ENCODE results near the gene OR5H15. TPM values are rescaled to one million over a fixed set of nuclear protein-coding genes. Genes with fewer than 3 reads are reported as not detected.
"Not testable (repeated sequence)": the region's sequence is repeated elsewhere in the genome, so short reads cannot be mapped to it uniquely, and the experiment has no call there.

Gene OR5H15
- total RNA-seq: not detected

DNA sequence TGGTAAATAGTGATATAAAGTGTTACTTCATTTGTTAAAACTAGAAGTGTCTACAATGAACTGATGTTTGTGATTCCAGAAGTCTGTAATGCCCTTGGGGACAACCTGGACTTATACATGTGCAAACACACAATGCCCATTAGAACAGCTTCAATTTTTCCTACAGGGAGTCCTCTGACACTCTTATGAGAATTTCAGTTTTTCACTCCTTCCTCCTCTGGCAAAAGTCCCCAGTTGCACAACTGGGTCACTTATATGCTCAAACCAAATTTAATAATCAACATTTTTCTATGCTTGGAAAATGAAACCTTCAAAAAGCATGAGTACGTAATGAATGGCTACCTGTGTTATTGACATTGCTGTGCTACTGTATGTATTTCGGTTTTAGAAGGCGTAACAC is at the start of gene OR5H15:
Gene OR5H15 (plus strand): TSS at position 301 of the 400 bp plus-strand sequence. CDS start 2,004 bp downstream, outside the sequence.
- no peak for ATAC-seq

DNA sequence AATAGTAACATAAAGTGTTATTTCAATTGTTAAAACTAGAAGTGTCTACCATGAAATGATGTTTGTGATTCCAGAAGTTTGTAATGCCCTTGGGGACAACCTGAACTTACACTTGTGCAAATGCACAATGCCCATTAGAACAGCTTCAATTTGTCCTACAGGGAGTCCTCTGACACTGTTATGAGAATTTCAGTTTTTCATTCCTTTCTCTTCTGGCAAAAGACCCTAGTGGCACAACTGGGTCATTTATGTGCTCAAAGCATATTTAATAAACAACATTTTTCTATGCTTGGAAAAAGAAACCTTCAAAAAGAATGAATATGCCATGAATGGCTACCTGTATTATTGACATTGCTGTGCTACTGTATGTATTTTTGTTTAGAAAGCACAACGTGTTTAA is 36.1 kb upstream of the OR5H15 start, which contains the start of gene OR5H1:
Gene OR5H1 (plus strand): TSS at position 301 of the 400 bp plus-strand sequence. CDS start 1,977 bp downstream, outside the sequence.
- ATAC-seq (no peak), DNase-seq (ENCODE audit: low spot score) (no peak)
- intact Hi-C loops (cut with DNase I): no loop called here

More for the DNA sequence above, at the start of gene OR5H15:
- no peak for DNase-seq (ENCODE audit: low spot score)
- intact Hi-C loops (cut with DNase I): no loop called here

DNA sequence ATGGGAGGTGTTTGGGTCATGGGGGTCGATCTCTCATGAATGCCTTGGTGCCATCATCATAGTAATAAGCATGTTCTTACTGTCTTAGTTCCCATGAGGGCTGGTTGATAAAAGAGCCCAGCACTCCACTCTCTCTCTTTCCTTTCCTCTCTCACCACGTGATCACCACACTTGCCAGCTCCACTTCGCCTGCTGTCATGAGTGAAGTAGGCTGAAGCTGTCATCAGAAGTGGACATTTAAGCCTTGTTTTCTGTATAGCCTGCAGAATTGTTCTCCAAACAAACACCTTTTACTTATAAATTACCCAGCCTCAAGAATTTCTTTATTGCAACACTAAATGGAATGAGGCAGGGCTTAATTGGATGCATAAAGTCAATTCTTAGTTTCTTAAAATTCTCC is 29.9 kb upstream of the OR5H15 start:
- intact Hi-C loops (cut with DNase I): no loop called here
- DNase-seq (ENCODE audit: low spot score) (no peak), ATAC-seq (no peak)

DNA sequence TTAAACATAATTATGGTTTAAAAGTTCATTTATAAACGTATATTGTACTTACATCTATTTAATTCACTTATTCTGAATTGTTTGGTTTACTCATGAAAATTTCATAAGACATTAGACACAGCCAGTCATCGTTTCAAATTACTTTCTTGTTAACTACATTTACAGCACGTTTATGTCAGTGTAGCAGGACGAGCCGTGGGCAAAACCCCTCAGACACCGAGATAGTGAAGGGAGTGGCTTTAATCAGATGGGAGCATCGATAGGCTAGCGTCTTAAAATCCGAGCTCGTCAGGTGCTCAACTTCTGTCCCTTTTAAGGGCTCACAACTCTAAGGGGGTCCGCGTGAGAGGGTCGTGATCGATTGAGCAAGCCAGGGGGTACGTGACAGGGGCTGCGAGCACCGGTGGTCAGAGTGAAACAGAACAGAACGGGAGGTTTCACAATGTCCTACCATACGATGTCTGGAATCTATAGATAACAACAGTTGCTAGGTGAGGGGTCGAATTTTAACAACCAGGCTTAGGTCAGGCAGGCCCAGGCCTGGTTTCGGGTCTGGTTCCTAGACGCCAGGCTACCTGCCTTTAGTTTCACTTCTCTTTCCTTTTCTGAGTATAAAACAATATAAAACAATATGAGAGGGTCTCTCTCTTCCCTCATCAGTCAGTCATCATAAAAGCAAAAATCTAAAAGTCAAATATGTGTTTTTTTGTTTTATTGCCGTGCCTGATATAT is 28.5 kb upstream of the OR5H15 start:
- ATAC-seq; DNase-seq (ENCODE audit: low spot score); intact Hi-C loops (cut with DNase I): not testable (repeated sequence)

DNA sequence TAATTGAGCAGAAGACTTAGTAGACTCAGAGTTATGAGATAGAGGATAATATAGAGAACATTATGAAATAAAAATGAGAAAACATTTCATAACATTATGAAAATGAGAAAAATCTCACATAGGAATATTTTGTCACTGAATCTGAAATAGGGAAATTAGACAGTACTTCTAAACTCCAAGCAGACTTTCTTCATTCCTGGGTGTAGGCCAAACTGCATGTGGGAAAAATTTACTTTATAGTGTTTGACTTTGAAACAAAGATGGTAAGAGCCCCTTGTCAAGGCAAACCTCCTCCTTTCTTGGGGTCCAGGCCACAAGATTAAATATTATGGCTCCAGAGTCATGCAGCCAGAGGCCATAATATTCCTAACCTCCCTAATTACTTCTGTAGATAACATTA is 26.0 kb upstream of the OR5H15 start:
- ATAC-seq (no peak), DNase-seq (ENCODE audit: low spot score) (no peak)
- intact Hi-C loops (cut with DNase I): no loop called here

DNA sequence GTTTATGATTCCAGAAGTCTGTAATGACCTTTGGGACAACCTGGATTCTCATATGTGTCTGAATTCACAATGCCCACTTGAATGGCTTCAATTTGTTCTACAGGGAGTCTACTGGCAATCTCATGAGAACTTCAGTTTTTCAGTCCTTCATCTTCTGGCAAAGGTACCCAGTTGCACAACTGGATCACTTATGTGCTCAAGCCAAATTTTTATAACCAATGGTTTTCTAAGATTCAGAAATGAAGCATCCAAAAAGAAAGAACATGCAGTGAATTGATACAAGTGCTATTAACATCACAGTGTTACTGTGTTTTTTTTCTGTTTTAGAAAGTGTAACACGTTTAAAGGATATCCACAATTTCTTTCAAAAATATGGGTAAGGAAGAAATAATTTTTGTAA is 19.3 kb upstream of the OR5H15 start, which contains the start of gene OR5H14:
Gene OR5H14 (plus strand): TSS at position 301 of the 400 bp plus-strand sequence. CDS start 1,907 bp downstream, outside the sequence.
- DNase-seq (ENCODE audit: low spot score) (no peak), ATAC-seq (no peak)
- intact Hi-C loops (cut with DNase I): no loop called here

DNA sequence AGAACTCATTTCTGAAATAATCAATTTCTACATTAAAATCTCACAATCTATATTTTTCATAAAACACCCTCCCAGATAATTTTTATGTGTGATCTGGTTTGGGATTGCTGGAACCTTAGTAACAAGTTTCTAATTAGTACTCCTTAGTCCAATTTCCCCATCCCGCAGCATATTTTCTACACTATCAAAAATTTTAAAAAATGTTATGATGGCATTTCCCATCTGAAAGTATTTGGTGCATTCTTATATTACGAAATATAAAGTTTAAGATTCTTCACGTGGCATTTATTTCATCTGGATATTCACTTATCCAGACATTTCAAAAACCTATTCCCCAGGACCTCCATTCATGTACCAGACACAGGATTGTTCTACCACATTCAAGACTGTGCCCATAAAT is 17.7 kb upstream of the OR5H15 start:
- no peak for DNase-seq (ENCODE audit: low spot score)
- intact Hi-C loops (cut with DNase I): no loop called here
- ATAC-seq: no peak

DNA sequence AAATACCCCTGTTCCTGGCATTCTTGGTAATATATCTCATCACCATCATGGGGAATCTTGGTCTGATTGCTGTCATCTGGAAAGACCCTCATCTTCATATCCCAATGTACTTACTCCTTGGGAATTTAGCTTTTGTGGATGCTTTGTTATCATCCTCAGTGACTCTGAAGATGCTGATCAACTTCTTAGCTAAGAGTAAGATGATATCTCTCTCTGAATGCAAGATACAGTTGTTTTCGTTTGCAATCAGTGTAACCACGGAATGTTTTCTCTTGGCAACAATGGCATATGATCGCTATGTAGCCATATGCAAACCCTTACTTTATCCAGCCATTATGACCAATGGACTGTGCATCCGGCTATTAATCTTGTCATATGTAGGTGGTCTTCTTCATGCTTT is 17.0 kb upstream of the OR5H15 start:
- intact Hi-C loops (cut with DNase I); DNase-seq (ENCODE audit: low spot score); ATAC-seq: not testable (repeated sequence)

DNA sequence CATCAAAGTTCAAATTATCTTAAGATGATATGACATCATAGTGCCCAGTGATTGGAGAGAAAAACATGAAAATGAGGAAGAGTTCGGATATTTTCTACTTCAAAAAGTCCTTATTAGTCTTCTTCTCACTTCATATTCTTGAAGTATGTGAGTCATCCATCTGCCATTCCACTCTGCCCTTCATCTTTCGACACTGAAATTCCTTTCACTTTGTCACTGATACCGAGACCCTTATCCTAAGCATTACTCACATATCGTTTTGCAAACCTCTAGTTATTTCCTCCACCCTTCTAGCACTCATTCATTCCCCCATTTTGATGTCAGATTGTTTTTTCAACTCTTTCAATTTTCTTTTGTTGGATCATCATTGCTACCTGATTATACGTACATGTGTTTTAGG is 15.3 kb upstream of the OR5H15 start:
- ATAC-seq: no peak
- no peak for DNase-seq (ENCODE audit: low spot score)
- intact Hi-C loops (cut with DNase I): no loop called here

DNA sequence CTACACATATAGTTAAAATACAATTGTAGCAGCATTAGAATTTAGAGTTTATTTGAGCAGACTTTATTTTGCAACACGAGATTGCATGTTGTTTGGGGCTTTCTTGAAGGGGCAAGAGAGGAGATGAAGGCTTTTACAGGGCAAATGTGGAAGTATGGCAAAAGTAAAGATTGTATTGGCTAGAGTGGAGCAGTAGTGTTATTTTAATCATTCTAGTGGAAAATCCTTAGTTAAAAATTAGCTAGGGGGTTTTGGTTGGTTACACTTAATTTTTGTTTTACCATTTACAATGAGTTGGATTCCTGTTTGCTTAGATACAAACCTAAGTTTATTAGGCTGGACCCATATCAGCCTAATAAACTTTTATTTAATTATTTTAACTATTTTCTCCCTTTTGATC is 4.6 kb downstream of the OR5H15 start:
- intact Hi-C loops (cut with DNase I): no loop called here
- ATAC-seq (no peak), DNase-seq (ENCODE audit: low spot score) (no peak)

DNA sequence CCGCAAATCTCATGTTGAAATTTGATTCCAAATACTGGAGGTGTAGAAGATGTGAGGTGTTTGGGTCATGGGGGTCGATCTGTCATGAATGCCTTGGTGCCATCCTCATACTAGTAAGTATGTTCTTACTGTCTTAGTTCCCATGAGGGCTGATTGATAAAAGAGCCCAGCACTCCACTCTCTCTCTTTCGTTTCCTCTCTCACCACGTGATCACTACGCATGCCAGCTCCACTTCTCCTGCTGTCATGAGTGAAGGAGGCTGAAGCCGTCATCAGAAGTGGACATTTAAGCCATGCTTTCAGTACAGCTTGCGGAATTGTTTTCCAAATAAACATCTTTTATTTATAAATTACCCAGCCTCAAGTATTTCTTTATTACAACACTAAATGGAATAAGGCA is 6.1 kb downstream of the OR5H15 start:
- ATAC-seq: no peak
- intact Hi-C loops (cut with DNase I): no loop called here

DNA sequence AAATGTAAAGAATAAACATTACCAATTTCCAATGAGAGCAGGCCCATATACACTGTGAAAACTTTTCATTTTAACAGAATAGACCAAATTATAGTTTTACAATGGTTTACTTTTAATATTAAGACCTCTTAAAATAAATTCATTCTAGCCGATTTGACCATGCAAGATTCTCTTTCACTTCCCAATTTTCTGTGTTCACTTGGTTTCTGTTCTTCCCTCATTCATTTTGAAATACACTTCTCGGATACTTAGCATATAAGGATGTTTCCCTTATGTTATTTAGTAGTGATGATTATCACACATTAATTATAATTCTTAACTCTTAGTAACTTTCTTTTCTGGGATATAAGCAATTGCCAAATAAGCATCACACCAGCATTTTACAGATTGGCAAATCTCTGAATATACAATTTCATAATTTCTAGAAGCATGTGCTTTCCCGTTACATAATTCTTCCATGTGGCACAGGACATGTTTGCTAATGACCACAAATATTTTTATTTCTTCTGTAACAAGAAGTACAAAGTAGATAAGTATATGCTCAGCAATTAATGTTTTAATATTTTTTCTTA is 13.9 kb downstream of the OR5H15 start:
- ATAC-seq (no peak), DNase-seq (ENCODE audit: low spot score) (no peak)
- intact Hi-C loops (cut with DNase I): no loop called here

More for the DNA sequence above, 6.1 kb downstream of the OR5H15 start:
- no peak for DNase-seq (ENCODE audit: low spot score)

DNA sequence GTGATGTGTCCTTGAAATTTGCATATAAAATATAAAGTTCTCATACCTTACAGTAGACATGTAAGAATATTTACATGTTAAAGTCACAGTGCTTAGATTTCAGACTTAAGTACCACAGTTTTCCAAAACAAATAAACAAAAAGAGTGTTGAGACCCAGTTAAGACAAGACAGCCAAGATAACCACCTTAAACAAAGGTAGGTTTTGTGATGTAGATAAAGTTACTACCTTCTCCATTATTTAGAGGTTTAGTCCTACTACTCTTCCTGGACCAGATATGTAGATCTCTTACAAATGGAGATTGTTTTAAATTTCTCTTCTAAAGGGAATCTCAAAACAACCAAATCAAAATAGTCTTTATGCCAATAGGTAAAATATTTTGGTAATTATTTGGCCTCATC is 15.7 kb downstream of the OR5H15 start:
- ATAC-seq: no peak
- DNase-seq (ENCODE audit: low spot score): no peak
- intact Hi-C loops (cut with DNase I): no loop called here

DNA sequence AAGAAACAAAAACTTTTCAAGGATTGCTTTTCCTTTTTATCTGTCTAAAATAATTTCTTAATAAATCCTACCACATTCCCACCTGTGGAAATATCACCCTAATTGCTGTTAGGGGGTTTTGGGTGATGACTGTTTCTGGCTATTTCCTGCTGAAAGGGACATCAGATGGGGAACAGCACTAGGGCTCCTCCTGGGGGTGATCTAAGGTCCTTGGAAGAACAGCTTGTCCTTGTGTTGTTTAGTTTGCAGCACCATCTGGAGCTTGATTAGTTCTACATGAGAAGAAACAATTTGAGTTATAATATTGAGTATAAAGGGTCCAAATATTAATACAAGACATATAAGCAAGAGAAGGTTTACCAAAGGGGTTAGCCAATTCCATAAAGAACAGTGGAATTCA is 18.7 kb downstream of the OR5H15 start:
- peak; percentile 68 for ATAC-seq
- intact Hi-C loops (cut with DNase I): no loop called here

DNA sequence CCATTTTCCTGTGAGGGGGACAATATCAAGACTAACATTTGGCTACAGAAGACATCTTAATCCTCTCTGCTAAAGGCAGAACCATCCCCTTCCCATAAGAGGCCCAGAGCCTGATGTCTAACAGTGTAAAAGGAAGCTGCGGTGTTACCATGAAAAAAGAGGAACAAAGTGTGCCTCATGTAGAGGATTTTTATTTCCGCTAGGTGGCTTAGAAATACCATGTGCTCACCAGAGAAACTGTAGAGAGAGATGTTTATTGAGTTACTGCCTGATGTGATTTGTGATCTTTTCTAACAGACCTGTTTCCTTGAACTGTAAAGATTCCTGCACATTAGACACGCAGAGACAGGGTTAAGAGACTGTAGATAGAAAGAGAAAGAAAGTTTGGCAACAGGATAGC is 22.0 kb downstream of the OR5H15 start:
- intact Hi-C loops (cut with DNase I): no loop called here
- DNase-seq (ENCODE audit: low spot score): no peak
- peak; percentile 62 for ATAC-seq

More for the DNA sequence above, 18.7 kb downstream of the OR5H15 start:
- DNase-seq (ENCODE audit: low spot score): no peak

DNA sequence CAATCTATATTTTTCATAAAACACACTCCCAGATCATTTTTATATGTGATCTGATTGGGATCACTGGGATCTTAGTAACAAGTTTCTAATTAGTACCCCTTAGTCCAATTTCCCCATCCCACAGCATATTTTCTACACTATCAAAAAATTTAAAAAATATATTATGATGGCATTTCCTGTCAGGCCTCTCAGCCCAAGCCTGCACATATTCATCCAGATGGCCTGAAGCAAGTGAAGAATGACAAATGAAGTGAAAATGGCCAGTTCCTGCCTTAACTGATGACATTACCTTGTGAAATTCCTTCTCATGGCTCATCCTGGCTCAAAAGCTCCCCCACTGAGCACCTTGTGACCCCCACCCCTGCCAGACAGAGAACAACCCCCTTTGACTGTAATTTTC is 24.4 kb downstream of the OR5H15 start:
- ATAC-seq; intact Hi-C loops (cut with DNase I); DNase-seq (ENCODE audit: low spot score): not testable (repeated sequence)

DNA sequence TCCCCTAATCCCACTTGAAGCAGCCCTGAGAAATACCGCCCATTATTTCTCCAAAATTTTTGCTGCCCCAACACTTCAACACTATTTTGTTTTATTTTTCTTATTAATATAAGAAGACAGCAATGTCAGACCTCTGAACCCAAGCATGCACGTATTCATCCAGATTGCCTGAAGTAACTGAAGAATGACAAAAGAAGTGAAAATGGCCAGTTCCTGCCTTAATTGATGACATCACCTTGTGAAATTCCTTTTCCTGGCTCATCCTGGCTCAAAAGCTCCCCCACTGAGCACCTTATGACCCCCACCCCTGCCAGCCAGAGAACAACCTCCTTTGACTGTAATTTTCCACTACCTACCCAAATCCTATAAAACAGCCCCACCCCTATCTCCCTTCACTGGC is 29.8 kb downstream of the OR5H15 start:
- intact Hi-C loops (cut with DNase I); DNase-seq (ENCODE audit: low spot score); ATAC-seq: not testable (repeated sequence)

DNA sequence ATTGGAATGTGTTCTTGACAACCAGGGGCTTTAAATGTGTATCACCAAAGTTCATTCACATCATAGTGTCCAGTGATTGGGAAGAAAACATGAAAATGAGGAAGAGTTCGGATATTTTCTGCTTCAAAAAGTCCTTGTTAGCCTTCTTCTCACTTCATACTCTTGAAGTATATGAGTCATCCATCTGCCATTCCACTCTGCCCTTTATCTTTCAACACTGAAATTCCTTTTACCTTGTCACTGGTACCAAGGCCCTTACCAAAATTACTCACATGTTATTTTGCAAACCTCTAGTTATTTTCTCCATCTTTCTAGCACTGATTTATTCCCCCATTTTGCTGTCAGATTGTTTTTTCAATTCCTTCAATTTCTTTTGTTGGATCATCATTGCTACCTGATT is 32.5 kb downstream of the OR5H15 start:
- intact Hi-C loops (cut with DNase I): no loop called here
- ATAC-seq (no peak), DNase-seq (ENCODE audit: low spot score) (no peak)

DNA sequence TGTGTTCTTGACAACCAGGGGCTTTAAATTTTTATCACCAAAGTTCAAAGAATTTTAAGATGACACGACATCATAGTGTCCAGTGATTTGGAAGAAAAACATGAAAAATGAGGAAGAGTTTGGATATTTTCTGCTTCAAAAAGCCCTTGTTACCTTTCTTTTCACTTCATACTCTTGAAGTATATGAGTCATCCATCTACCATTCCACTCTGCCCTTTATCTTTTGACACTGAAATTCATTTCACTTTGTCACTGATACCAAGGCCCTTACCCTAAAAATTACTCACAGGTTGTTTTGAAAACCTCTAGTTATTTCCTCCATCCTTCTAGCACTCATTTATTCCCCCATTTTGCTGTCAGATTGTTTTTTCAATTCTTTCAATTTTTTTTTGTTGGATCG is 42.7 kb downstream of the OR5H15 start:
- no peak for ATAC-seq
- no peak for DNase-seq (ENCODE audit: low spot score)
- intact Hi-C loops (cut with DNase I): no loop called here

DNA sequence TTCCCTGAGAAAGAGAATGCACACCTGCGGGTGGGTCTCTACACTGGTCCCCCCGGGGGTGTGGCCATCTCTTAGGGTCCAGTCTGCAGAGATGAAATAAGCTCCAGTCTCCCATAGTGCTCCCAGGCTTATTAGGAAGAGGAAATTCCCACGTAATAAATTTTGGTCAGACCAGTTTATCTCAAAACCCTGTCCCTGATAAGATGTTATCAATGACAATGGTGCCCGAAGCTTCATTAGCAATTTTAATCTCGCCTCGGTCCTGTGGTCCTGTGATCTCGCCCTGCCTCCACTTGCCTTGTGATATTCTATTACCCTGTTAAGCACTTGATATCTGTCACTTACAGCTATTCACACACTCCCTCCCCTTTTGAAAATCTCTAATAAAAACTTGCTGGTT is 46.8 kb downstream of the OR5H15 start:
- ATAC-seq: no peak
- intact Hi-C loops (cut with DNase I): no loop called here

More for the DNA sequence above, 46.8 kb downstream of the OR5H15 start:
- DNase-seq (ENCODE audit: low spot score): no peak
